ENCODE measurements around the gene TBX6.

GRCh38 chr16:30046588-30046987, 45.1 kb downstream of the TBX6 start:
- TF ChIP-seq, protein P1, sequence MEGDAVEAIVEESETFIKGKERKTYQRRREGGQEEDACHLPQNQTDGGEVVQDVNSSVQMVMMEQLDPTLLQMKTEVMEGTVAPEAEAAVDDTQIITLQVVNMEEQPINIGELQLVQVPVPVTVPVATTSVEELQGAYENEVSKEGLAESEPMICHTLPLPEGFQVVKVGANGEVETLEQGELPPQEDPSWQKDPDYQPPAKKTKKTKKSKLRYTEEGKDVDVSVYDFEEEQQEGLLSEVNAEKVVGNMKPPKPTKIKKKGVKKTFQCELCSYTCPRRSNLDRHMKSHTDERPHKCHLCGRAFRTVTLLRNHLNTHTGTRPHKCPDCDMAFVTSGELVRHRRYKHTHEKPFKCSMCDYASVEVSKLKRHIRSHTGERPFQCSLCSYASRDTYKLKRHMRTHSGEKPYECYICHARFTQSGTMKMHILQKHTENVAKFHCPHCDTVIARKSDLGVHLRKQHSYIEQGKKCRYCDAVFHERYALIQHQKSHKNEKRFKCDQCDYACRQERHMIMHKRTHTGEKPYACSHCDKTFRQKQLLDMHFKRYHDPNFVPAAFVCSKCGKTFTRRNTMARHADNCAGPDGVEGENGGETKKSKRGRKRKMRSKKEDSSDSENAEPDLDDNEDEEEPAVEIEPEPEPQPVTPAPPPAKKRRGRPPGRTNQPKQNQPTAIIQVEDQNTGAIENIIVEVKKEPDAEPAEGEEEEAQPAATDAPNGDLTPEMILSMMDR (conservative IDR thresholded peaks at IDR 0.05; ENCODE audit: low read depth, low read length): no peak
- TF ChIP-seq USF2 (IDR thresholded peaks at IDR 0.05; ENCODE audit: low read depth, low read length): no peak
- TF ChIP-seq POLR2A (IDR thresholded peaks at IDR 0.05; ENCODE audit: low read depth, low read length): no peak
- no peak for TF ChIP-seq MXI1 (IDR thresholded peaks at IDR 0.05; ENCODE audit: borderline replicate concordance, low read depth, low read length)
- TF ChIP-seq CEBPB (IDR thresholded peaks at IDR 0.05; ENCODE audit: low read depth, low read length): no peak
- TF ChIP-seq, protein P2, sequence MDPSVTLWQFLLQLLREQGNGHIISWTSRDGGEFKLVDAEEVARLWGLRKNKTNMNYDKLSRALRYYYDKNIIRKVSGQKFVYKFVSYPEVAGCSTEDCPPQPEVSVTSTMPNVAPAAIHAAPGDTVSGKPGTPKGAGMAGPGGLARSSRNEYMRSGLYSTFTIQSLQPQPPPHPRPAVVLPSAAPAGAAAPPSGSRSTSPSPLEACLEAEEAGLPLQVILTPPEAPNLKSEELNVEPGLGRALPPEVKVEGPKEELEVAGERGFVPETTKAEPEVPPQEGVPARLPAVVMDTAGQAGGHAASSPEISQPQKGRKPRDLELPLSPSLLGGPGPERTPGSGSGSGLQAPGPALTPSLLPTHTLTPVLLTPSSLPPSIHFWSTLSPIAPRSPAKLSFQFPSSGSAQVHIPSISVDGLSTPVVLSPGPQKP (IDR thresholded peaks at IDR 0.05; ENCODE audit: borderline replicate concordance, low read depth, low read length): no peak
- TF ChIP-seq MAFK (IDR thresholded peaks at IDR 0.05; ENCODE audit: low read depth, low read length): no peak
- no peak for TF ChIP-seq CHD1 (IDR thresholded peaks at IDR 0.05; ENCODE audit: low read depth, low read length)
- TF ChIP-seq RFX5 (IDR thresholded peaks at IDR 0.05; ENCODE audit: low read depth, low read length): no peak
- no peak for TF ChIP-seq MAZ (IDR thresholded peaks at IDR 0.05; ENCODE audit: borderline replicate concordance, low read depth, low read length)
